Lung (tissue), 12 donors: ENCODE data around the gene NHERF2. TPM values are rescaled to one million over a fixed set of nuclear protein-coding genes. Genes with fewer than 3 reads are reported as not detected.
A peak's percentile ranks its signal among the peaks of the same experiment; 100 is the strongest.

Source experiments
- ATAC-seq: fragments of 200-7000 bp; cut with Tn5 transposase; one replicate; pipeline ENCODE4 v1.9.1; 2020; ENCODE audit warnings: moderate number of reproducible peaks; ENCODE audit not compliant: insufficient read depth, low FRiP score
- DNase-seq, 3 donors: peaks; one replicate each; pipeline ENCODE4 v3.0.0-alpha.2; 2013 to 2017
- H3K27ac ChIP-seq, 2 donors: one replicate each; pipeline ENCODE4 v1.5.1; 2013; ENCODE audit warnings: mild to moderate bottlenecking in 2 of 2, moderate library complexity in 2 of 2, control low read depth in 1 of 2, inconsistent platforms in 1 of 2, low read depth in 1 of 2, low read length in 1 of 2
- H3K27me3 ChIP-seq, 3 donors: one replicate each; pipeline ENCODE4 v1.5.1; 2013; ENCODE audit warnings: low read length in 2 of 3; ENCODE audit not compliant: control insufficient read depth in 3 of 3, insufficient read depth in 3 of 3
- H3K36me3 ChIP-seq, 4 donors: one replicate each; pipeline ENCODE4 v1.5.1; 2013; ENCODE audit warnings: low read length in 4 of 4, mild to moderate bottlenecking in 1 of 4, moderate library complexity in 1 of 4; ENCODE audit not compliant: control insufficient read depth in 4 of 4, insufficient read depth in 4 of 4
- H3K4me1 ChIP-seq, 5 donors: one replicate each; pipeline ENCODE4 v1.5.1; 2013; ENCODE audit warnings: low read length in 5 of 5, mild to moderate bottlenecking in 2 of 5, moderate library complexity in 1 of 5; ENCODE audit not compliant: control insufficient read depth in 5 of 5, insufficient read depth in 5 of 5
- H3K4me3 ChIP-seq: one replicate; pipeline ENCODE4 v1.5.1; 2013; ENCODE audit warnings: mild to moderate bottlenecking, control low read depth, moderate library complexity
- H3K9ac ChIP-seq, 2 donors: one replicate each; pipeline ENCODE4 v1.5.1; 2013; ENCODE audit warnings: low read length in 2 of 2, control low read depth in 1 of 2; ENCODE audit not compliant: insufficient read depth in 1 of 2
- H3K9me3 ChIP-seq, 4 donors: one replicate each; pipeline ENCODE4 v1.5.1; 2013; ENCODE audit warnings: low read length in 3 of 4, mild to moderate bottlenecking in 1 of 4, moderate library complexity in 1 of 4; ENCODE audit not compliant: control insufficient read depth in 4 of 4, insufficient read depth in 3 of 4
- WGBS, 2 donors: extraction: QIAGEN DNeasy Blood & Tissue Kit; methylation state at CpG; one replicate each; pipeline ENCODE4 v1.1.7; 2013; 5-methylcytosine and 5-hydroxymethylcytosine counted together
- polyA plus RNA-seq, 2 donors: library from polyadenylated mRNA; stranded (reverse); fragments of 200-250 nt; gene quantifications; one replicate each; pipeline ENCODE4 v1.2.1, GENCODE V29; 2013
- total RNA-seq, 2 donors: library from RNA; depleted of rRNA in 1 of 2; stranded (reverse); fragments of >200 nt in 1 of 2; gene quantifications; one replicate each; pipeline ENCODE4 v1.2.1, GENCODE V29; 2014 to 2021
- TF ChIP-seq, protein P1 (sequence below): IDR thresholded peaks from 2 replicates; pipeline ENCODE4 v1.5.1; 2012; ENCODE audit warnings: mild to moderate bottlenecking; ENCODE audit errors: control extremely low read depth, extremely low read depth
- donor health status: control.
- donor health status: control.
- donor health status: Bipolar disorder and iron deficiency.
- donor health status: healthy.
- donor health status: DM: yes; HTN: yes; CAD: no.

The NHERF2 gene
- total and polyA plus RNA-seq, 4 donors: 142 to 468 (median 245) TPM

DNA sequence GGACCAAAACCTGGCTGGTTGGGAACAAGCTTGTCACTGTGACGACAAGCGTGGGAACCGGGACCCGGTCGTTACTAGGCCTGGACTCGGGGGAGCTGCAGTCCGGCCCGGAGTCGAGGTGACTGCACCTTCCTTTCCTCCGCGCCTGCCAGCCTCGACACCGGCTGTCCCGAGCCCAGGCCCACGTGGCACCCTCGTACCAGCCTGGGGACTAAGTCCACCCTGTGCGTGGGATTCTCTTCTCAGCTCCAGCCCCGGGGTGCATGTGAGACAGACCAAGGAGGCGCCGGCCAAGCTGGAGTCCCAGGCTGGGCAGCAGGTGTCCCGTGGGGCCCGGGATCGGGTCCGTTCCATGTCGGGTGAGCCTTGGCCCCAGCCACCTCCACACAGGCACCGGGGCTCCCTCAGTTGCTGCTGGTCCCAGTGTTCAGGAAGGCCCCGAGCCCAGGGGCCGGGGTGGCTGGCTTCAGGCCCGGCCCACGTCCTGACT is 52.7 kb downstream of the NHERF2 start:
- DNase-seq (no peak), ATAC-seq (no peak)
- H3K4me3 ChIP-seq: no peak overlapping the region
- no peaks in the 10 kb centered on the region for H3K9me3 ChIP-seq
- peaks cover 0 to 36% (median 14%) of the 10 kb centered on the region in 5 donors for H3K4me1 ChIP-seq
- no peaks in the 10 kb centered on the region for H3K27me3 ChIP-seq
- no peak overlapping the region for H3K27ac ChIP-seq
- H3K9ac ChIP-seq: no peak overlapping the region
- peaks cover 0 to 77% (median 22%) of the 10 kb centered on the region in 4 donors for H3K36me3 ChIP-seq
- 97 to 98% methylated on average over 30 of the region's 30 CpGs for WGBS, 2 donors
- TF ChIP-seq, protein P1, sequence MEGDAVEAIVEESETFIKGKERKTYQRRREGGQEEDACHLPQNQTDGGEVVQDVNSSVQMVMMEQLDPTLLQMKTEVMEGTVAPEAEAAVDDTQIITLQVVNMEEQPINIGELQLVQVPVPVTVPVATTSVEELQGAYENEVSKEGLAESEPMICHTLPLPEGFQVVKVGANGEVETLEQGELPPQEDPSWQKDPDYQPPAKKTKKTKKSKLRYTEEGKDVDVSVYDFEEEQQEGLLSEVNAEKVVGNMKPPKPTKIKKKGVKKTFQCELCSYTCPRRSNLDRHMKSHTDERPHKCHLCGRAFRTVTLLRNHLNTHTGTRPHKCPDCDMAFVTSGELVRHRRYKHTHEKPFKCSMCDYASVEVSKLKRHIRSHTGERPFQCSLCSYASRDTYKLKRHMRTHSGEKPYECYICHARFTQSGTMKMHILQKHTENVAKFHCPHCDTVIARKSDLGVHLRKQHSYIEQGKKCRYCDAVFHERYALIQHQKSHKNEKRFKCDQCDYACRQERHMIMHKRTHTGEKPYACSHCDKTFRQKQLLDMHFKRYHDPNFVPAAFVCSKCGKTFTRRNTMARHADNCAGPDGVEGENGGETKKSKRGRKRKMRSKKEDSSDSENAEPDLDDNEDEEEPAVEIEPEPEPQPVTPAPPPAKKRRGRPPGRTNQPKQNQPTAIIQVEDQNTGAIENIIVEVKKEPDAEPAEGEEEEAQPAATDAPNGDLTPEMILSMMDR: no peak

DNA sequence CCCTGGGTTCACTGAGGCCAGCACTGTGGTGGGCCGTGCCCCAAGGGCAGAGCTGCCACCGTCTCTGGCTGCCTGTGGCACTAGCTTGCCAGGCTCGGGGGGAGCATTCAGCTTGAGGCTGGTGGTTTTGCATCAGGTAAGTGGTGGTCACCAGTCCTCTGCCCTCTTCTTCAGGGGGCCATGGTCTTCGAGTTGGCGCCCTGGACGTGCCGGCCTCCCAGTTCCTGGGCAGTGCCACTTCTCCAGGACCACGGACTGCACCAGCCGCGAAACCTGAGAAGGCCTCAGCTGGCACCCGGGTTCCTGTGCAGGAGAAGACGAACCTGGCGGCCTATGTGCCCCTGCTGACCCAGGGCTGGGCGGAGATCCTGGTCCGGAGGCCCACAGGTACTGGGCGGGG is 53.3 kb downstream of the NHERF2 start:
- Histone ChIP-seq H3K36me3 (peaks cover 0 to 80% (median 22%) of the 10 kb centered on the region in 4 donors), H3K4me1 (peaks cover 0 to 36% (median 14%) of the 10 kb centered on the region in 5 donors), H3K27me3 (no peaks in the 10 kb centered on the region), H3K27ac (no peak overlapping the region), H3K9me3 (no peaks in the 10 kb centered on the region), H3K4me3 (no peak overlapping the region), H3K9ac (no peak overlapping the region)
- DNase-seq: no peak
- WGBS, 2 donors: 93 to 98% methylated on average over 16 of the region's 16 CpGs
- TF ChIP-seq, protein P1: no peak
- no peak for ATAC-seq

DNA sequence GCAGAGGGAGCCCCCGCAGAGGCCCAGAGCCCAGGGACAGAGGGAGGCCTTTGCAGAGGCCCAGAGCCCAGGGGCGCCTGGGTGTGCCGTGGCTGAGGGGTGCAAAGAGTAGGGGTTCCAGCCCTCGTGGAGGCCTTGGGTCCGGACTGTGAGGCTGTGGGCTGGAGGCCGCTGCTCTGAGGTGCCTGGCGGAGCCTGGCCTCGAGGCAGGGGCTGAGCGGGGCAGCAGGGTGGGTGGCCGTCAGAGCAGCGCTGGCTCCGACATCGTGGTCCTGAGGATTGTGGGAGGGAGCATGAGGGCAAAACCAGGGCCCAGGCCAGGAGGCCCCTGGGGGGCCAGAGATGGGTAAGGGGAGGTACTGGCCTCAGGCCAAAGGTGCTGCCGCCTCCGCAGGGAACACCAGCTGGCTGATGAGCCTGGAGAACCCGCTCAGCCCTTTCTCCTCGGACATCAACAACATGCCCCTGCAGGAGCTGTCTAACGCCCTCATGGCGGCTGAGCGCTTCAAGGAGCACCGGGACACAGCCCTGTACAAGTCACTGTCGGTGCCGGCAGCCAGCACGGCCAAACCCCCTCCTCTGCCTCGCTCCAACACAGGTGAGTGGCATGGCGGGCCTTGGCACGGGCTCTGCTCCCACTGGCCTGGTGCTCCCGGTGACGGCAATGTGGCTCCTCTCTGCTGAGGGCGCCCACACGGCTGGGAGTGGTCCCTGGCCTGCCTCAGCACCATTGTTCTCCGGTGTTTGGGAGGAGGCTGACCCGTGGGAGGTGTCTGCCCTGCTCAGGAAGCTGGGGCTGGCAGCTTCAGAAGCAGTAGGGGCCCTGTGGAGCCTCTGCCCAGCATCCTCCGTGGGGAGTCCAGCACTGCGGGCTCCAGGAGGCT is 54.7 kb downstream of the NHERF2 start:
- TF ChIP-seq, protein P1: no peak
- ATAC-seq (no peak), DNase-seq (peak in 1 of 3 donors; percentile 24)
- Histone ChIP-seq H3K4me3 (no peak overlapping the region), H3K4me1 (peaks cover 0 to 36% (median 14%) of the 10 kb centered on the region in 5 donors), H3K36me3 (peaks cover 0 to 83% (median 20%) of the 10 kb centered on the region in 4 donors), H3K9me3 (no peaks in the 10 kb centered on the region), H3K27me3 (no peaks in the 10 kb centered on the region), H3K9ac (no peak overlapping the region), H3K27ac (peak overlapping the region in 1 of 2 donors; percentile 14)
- 82 to 83% methylated on average over 35 of the region's 35 CpGs for WGBS, 2 donors
